Naive thymus-derived CD4-positive, alpha-beta T cell (primary cell): ENCODE measurements around the gene DESI2. TPM values are rescaled to one million over a fixed set of nuclear protein-coding genes. Genes with fewer than 3 reads are reported as not detected.
"Not testable (repeated sequence)": the region's sequence is repeated elsewhere in the genome, so short reads cannot be mapped to it uniquely, and the experiment has no call there.

Source experiments
- ATAC-seq: fragments of 150-1000 bp; cut with Tn5 transposase; 2 replicates; pipeline ENCODE4 v1.10.0; 2021; ENCODE audit warnings: mild to moderate bottlenecking, moderate library complexity
- CTCF ChIA-PET: fragments of 350-600 bp; sonication (Branson Sonifier 250); formaldehyde crosslinking; loops from one replicate; lab custom pipeline; 2021; ENCODE audit warnings: antibody characterized with exemption; lab: Charles Lee
- POLR2A ChIA-PET: fragments of 350-600 bp; sonication (Branson Sonifier 250); formaldehyde crosslinking; loops from one replicate; lab custom pipeline; 2021; ENCODE audit warnings: antibody characterized with exemption, inconsistent platforms; lab: Charles Lee
- DNase-seq, 9 donors: peaks; one replicate each; pipeline versions ENCODE4 v3.0.0 to v3.0.0-alpha.2; 2020 to 2022; ENCODE audit warnings: mixed read lengths in 1 of 9
- H3K27ac ChIP-seq: one replicate; pipeline ENCODE4 v1.7.0; 2013; ENCODE audit warnings: mild to moderate bottlenecking, low read depth, low read length, moderate library complexity
- H3K27me3 ChIP-seq, 2 donors: one replicate each; pipeline ENCODE4 v1.7.0; 2013; ENCODE audit warnings: low read length in 2 of 2, mild to moderate bottlenecking in 2 of 2, moderate library complexity in 2 of 2; ENCODE audit not compliant: control insufficient read depth in 2 of 2, insufficient read depth in 2 of 2
- H3K36me3 ChIP-seq, 3 experiments: 1 replicate in 2 of 3; 2 replicates in 1 of 3; pipeline ENCODE4 v1.7.0; 2013; ENCODE audit warnings: low read length in 3 of 3, mild to moderate bottlenecking in 3 of 3, moderate library complexity in 1 of 3; ENCODE audit not compliant: insufficient read depth in 3 of 3, control insufficient read depth in 2 of 3
- H3K4me1 ChIP-seq, 2 donors: one replicate each; pipeline ENCODE4 v1.7.0; 2013; ENCODE audit warnings: low read length in 2 of 2, mild to moderate bottlenecking in 2 of 2, moderate library complexity in 1 of 2; ENCODE audit not compliant: control insufficient read depth in 2 of 2, insufficient read depth in 2 of 2
- H3K4me3 ChIP-seq: 2 replicates; pipeline ENCODE4 v1.7.0; 2013; ENCODE audit warnings: mild to moderate bottlenecking, low read length
- H3K9me3 ChIP-seq, 3 experiments: 1 replicate in 2 of 3; 2 replicates in 1 of 3; pipeline ENCODE4 v1.7.0; 2013; ENCODE audit warnings: low read length in 3 of 3; ENCODE audit not compliant: control insufficient read depth in 2 of 3
- H3K27ac Mint-ChIP-seq, 9 donors: one replicate each; pipeline ENCODE4 v1.8.0; 2020 to 2022; ENCODE audit warnings: mixed read lengths in 9 of 9, mild to moderate bottlenecking in 8 of 9, moderate library complexity in 5 of 9, inconsistent platforms in 2 of 9
- H3K27me3 Mint-ChIP-seq, 5 donors: one replicate each; pipeline ENCODE4 v1.8.0; 2021 to 2022; ENCODE audit warnings: mixed read lengths in 5 of 5, mild to moderate bottlenecking in 1 of 5
- H3K36me3 Mint-ChIP-seq, 5 donors: one replicate each; pipeline ENCODE4 v1.8.0; 2020 to 2022; ENCODE audit warnings: mixed read lengths in 5 of 5, mild to moderate bottlenecking in 3 of 5, inconsistent platforms in 1 of 5
- H3K4me1 Mint-ChIP-seq, 7 donors: one replicate each; pipeline ENCODE4 v1.8.0; 2020 to 2022; ENCODE audit warnings: mixed read lengths in 7 of 7, mild to moderate bottlenecking in 3 of 7, inconsistent platforms in 1 of 7
- H3K4me3 Mint-ChIP-seq, 10 donors: one replicate each; pipeline ENCODE4 v1.8.0; 2020 to 2022; ENCODE audit warnings: mild to moderate bottlenecking in 10 of 10, mixed read lengths in 10 of 10, moderate library complexity in 6 of 10, inconsistent platforms in 2 of 10
- H3K9me3 Mint-ChIP-seq, 11 donors: one replicate each; pipeline ENCODE4 v1.8.0; 2020 to 2022; ENCODE audit warnings: mixed read lengths in 11 of 11, mild to moderate bottlenecking in 4 of 11, inconsistent platforms in 1 of 11, moderate library complexity in 1 of 11
- intact Hi-C, 2 donors: fragments of 100-400 bp; cut with micrococcal nuclease; formaldehyde crosslinking; loops; one replicate each; pipeline ENCODE4 v1.15.1; 2023
- polyA plus RNA-seq, 2 donors: library from polyadenylated mRNA; unstranded; fragments of 300-500 nt; fragmentation: Illumina TruSeq; gene quantifications; one replicate each; pipeline ENCODE4 v1.2.3, GENCODE V29; 2021
- total RNA-seq, 6 experiments: library from RNA in 5 of 6; stranded (reverse) in 5 of 6; gene quantifications; 1 replicate in 5 of 6; 2 replicates in 1 of 6; pipeline ENCODE4 v1.2.3 and lab custom pipeline; 2021 to 2026

The DESI2 gene
- total and polyA plus RNA-seq, 7 experiments from 2014 or later = 10.0 to 23.4 (median 17.6) TPM

GRCh38 chr1:244661569-244662312, 8.8 kb downstream of the DESI2 start:
- H3K27me3 Mint-ChIP-seq, H3K4me3 Mint-ChIP-seq, H3K27ac Mint-ChIP-seq, H3K4me3 ChIP-seq, CTCF ChIA-PET, H3K36me3 ChIP-seq, H3K27ac ChIP-seq, H3K27me3 ChIP-seq, ATAC-seq, intact Hi-C loops, POLR2A ChIA-PET, DNase-seq, H3K9me3 ChIP-seq, H3K9me3 Mint-ChIP-seq: not testable (repeated sequence)
- Mint-ChIP-seq H3K36me3 (peaks cover 6 to 41% (median 26%) of the 10 kb centered on the region in 5 donors), H3K4me1 (peaks cover 14 to 40% (median 35%) of the 10 kb centered on the region in 7 donors)
- peaks cover 0 to 12% of the 10 kb centered on the region in 2 donors for H3K4me1 ChIP-seq

- Mint-ChIP-seq H3K4me1 (peaks cover 9 to 32% (median 27%) of the 10 kb centered on the region in 7 donors), H3K27ac (peak overlapping the region in 2 of 9 donors; percentile 0 to 42), H3K9me3 (peaks cover 0 to 2% (median 0%) of the 10 kb centered on the region in 11 donors), H3K4me3 (no peak overlapping the region), H3K36me3 (peaks cover 0 to 33% (median 19%) of the 10 kb centered on the region in 5 donors), H3K27me3 (no peaks in the 10 kb centered on the region)
- H3K4me1 ChIP-seq = peaks cover 0 to 12% of the 10 kb centered on the region in 2 donors
- intact Hi-C loops = no loop called here
- no peak overlapping the region for H3K4me3 ChIP-seq
- no peak for ATAC-seq
- H3K9me3 ChIP-seq = no peaks in the 10 kb centered on the region
- H3K36me3 ChIP-seq = peaks cover 0 to 3% (median 0%) of the 10 kb centered on the region in 3 experiments
- POLR2A ChIA-PET = no interaction called here
- no peak overlapping the region for H3K27ac ChIP-seq
- CTCF ChIA-PET = no interaction called here
- no peaks in the 10 kb centered on the region for H3K27me3 ChIP-seq
- DNase-seq = no peak
These were observed 9.7 kb downstream of the DESI2 start for GRCh38 chr1:244662599-244662998.

- ChIA-PET POLR2A (no interaction called here), CTCF (no interaction called here)
- Histone ChIP-seq H3K9me3 (no peaks in the 10 kb centered on the region), H3K27ac (no peak overlapping the region), H3K27me3 (no peaks in the 10 kb centered on the region), H3K4me1 (peaks cover 0 to 12% of the 10 kb centered on the region in 2 donors), H3K4me3 (no peak overlapping the region), H3K36me3 (peaks cover 0 to 3% (median 0%) of the 10 kb centered on the region in 3 experiments)
- no peak overlapping the region for H3K4me3 Mint-ChIP-seq
- intact Hi-C loops = no loop called here
- peaks cover 2 to 23% (median 16%) of the 10 kb centered on the region in 7 donors for H3K4me1 Mint-ChIP-seq
- no peak for DNase-seq
- peaks cover 0 to 18% (median 12%) of the 10 kb centered on the region in 5 donors for H3K36me3 Mint-ChIP-seq
- H3K27ac Mint-ChIP-seq = no peak overlapping the region
- H3K27me3 Mint-ChIP-seq = no peaks in the 10 kb centered on the region
- peaks cover 0 to 2% (median 0%) of the 10 kb centered on the region in 11 donors for H3K9me3 Mint-ChIP-seq
- no peak for ATAC-seq
These were observed 11.4 kb downstream of the DESI2 start for GRCh38 chr1:244664353-244664752.

- CTCF ChIA-PET = no interaction called here
- no peak for DNase-seq
These were observed 12.9 kb downstream of the DESI2 start for GRCh38 chr1:244665771-244666217.

GRCh38 chr1:244666672-244667418, 13.9 kb downstream of the DESI2 start:
- peaks cover 2 to 33% (median 16%) of the 10 kb centered on the region in 7 donors for H3K4me1 Mint-ChIP-seq
- POLR2A ChIA-PET, H3K36me3 ChIP-seq, H3K27me3 ChIP-seq, H3K27ac ChIP-seq, ATAC-seq, DNase-seq, H3K27me3 Mint-ChIP-seq, H3K4me3 Mint-ChIP-seq, H3K9me3 Mint-ChIP-seq, CTCF ChIA-PET, H3K9me3 ChIP-seq, H3K4me3 ChIP-seq, H3K27ac Mint-ChIP-seq, intact Hi-C loops: not testable (repeated sequence)
- peaks cover 0 to 12% of the 10 kb centered on the region in 2 donors for H3K4me1 ChIP-seq
- peaks cover 7 to 22% (median 11%) of the 10 kb centered on the region in 5 donors for H3K36me3 Mint-ChIP-seq

More at GRCh38 chr1:244665771-244666217, 12.9 kb downstream of the DESI2 start:
- no peaks in the 10 kb centered on the region for H3K36me3 ChIP-seq
- no peaks in the 10 kb centered on the region for H3K27me3 ChIP-seq
- peaks cover 3 to 18% (median 11%) of the 10 kb centered on the region in 5 donors for H3K36me3 Mint-ChIP-seq
- POLR2A ChIA-PET = no interaction called here
- no peaks in the 10 kb centered on the region for H3K9me3 ChIP-seq
- no peak overlapping the region for H3K4me3 ChIP-seq
- peak; percentile 78 for ATAC-seq
- H3K4me3 Mint-ChIP-seq = no peak overlapping the region
- peaks cover 0 to 12% of the 10 kb centered on the region in 2 donors for H3K4me1 ChIP-seq
- H3K27me3 Mint-ChIP-seq = no peaks in the 10 kb centered on the region
- intact Hi-C loops = no loop called here
- H3K9me3 Mint-ChIP-seq = peaks cover 0 to 2% (median 0%) of the 10 kb centered on the region in 11 donors
- peaks cover 2 to 25% (median 14%) of the 10 kb centered on the region in 7 donors for H3K4me1 Mint-ChIP-seq
- H3K27ac Mint-ChIP-seq = no peak overlapping the region
- no peak overlapping the region for H3K27ac ChIP-seq

GRCh38 chr1:244667797-244668196, 14.9 kb downstream of the DESI2 start:
- no peak overlapping the region for H3K27ac ChIP-seq
- H3K4me1 ChIP-seq = peaks cover 0 to 12% of the 10 kb centered on the region in 2 donors
- H3K27me3 Mint-ChIP-seq = no peaks in the 10 kb centered on the region
- H3K36me3 Mint-ChIP-seq = peaks cover 7 to 24% (median 11%) of the 10 kb centered on the region in 5 donors
- H3K27ac Mint-ChIP-seq = peak overlapping the region in 2 of 9 donors; percentile 11 to 14
- no peak overlapping the region for H3K4me3 ChIP-seq
- DNase-seq (no peak), ATAC-seq (no peak)
- peaks cover 1 to 28% (median 9%) of the 10 kb centered on the region in 7 donors for H3K4me1 Mint-ChIP-seq
- POLR2A ChIA-PET = no interaction called here
- H3K27me3 ChIP-seq = no peaks in the 10 kb centered on the region
- no peak overlapping the region for H3K4me3 Mint-ChIP-seq
- intact Hi-C loops = no loop called here
- H3K9me3 Mint-ChIP-seq = peaks cover 0 to 4% (median 0%) of the 10 kb centered on the region in 11 donors
- H3K9me3 ChIP-seq = no peaks in the 10 kb centered on the region
- H3K36me3 ChIP-seq = peaks cover 0 to 6% (median 0%) of the 10 kb centered on the region in 3 experiments
- CTCF ChIA-PET = no interaction called here
